DOHH2 (cell line): ENCODE measurements around the gene CNTN5.

Source experiments
- H3F3A ChIP-seq: fragments of 200-600 bp; sonication (generic), shearing (Covaris generic); 2 replicates; pipeline ENCODE4 v1.6.0; 2016; ENCODE audit warnings: antibody characterized with exemption, mild to moderate bottlenecking; ENCODE audit not compliant: control insufficient read depth, insufficient read depth
- H3K27ac ChIP-seq: fragments of 200-600 bp; sonication (generic); 2 replicates; pipeline ENCODE4 v1.5.1; 2014; ENCODE audit warnings: low read depth, mild to moderate bottlenecking, low read length, moderate library complexity
- H3K27me3 ChIP-seq: fragments of 200-600 bp; sonication (generic); 2 replicates; pipeline ENCODE4 v1.6.1; 2014; ENCODE audit warnings: mild to moderate bottlenecking, low read length, mixed read lengths; ENCODE audit not compliant: control insufficient read depth
- H3K36me3 ChIP-seq: fragments of 200-600 bp; sonication (generic); 2 replicates; pipeline ENCODE4 v1.6.1; 2014; ENCODE audit warnings: mild to moderate bottlenecking, low read length, moderate library complexity, mixed read lengths; ENCODE audit not compliant: control insufficient read depth
- H3K4me1 ChIP-seq: fragments of 200-600 bp; sonication (generic); 2 replicates; pipeline ENCODE4 v1.6.1; 2014; ENCODE audit warnings: mild to moderate bottlenecking, low read length, mixed read lengths; ENCODE audit not compliant: control insufficient read depth
- H3K4me2 ChIP-seq: fragments of 200-600 bp; sonication (generic); 2 replicates; pipeline ENCODE4 v1.6.0; 2014; ENCODE audit warnings: mild to moderate bottlenecking, low read length, moderate library complexity
- H3K4me3 ChIP-seq: fragments of 200-600 bp; sonication (generic); 2 replicates; pipeline ENCODE4 v1.5.1; 2014; ENCODE audit warnings: mild to moderate bottlenecking, low read length, mixed read lengths
- H3K79me2 ChIP-seq: fragments of 200-600 bp; sonication (generic); 2 replicates; pipeline ENCODE4 v1.6.1; 2014; ENCODE audit warnings: mild to moderate bottlenecking, low read length, mixed read lengths; ENCODE audit not compliant: control insufficient read depth
- H3K9me2 ChIP-seq: fragments of 200-600 bp; sonication (generic); replicated peaks from 2 replicates; pipeline ENCODE4 v1.6.1; 2014; ENCODE audit warnings: mild to moderate bottlenecking, low read length, mixed read lengths; ENCODE audit not compliant: control insufficient read depth
- H3K9me3 ChIP-seq: fragments of 200-600 bp; sonication (generic); 2 replicates; pipeline ENCODE4 v1.6.1; 2014; ENCODE audit warnings: antibody characterized with exemption, low read length, mixed read lengths; ENCODE audit not compliant: control insufficient read depth, insufficient read depth
- H4K20me1 ChIP-seq: fragments of 200-600 bp; sonication (generic); 2 replicates; pipeline ENCODE4 v1.6.0; 2014; ENCODE audit warnings: low read depth, mild to moderate bottlenecking, antibody characterized with exemption, low read length, moderate library complexity; ENCODE audit not compliant: control insufficient read depth, insufficient read depth
- CTCF ChIP-seq: fragments of 200-600 bp; sonication (generic); IDR thresholded peaks from one replicate; pipeline ENCODE4 v1.5.1; 2014; ENCODE audit warnings: antibody characterized with exemption, mild to moderate bottlenecking, low read depth, low read length; ENCODE audit not compliant: poor library complexity, severe bottlenecking
- EZH2phosphoT487 ChIP-seq: fragments of 200-600 bp; sonication (generic); IDR thresholded peaks from 2 replicates; pipeline ENCODE4 v1.6.1; 2017; ENCODE audit warnings: borderline replicate concordance, mild to moderate bottlenecking, antibody characterized with exemption, low read length, moderate library complexity, mixed read lengths

The CNTN5 gene

GRCh38 chr11:99693941-99694492 is 673.3 kb downstream of the CNTN5 start:
- Histone ChIP-seq H3F3A (no peaks in the 10 kb centered on the region), H3K27me3 (no peaks in the 10 kb centered on the region), H3K4me3 (no peak overlapping the region), H3K4me2 (no peak overlapping the region), H4K20me1 (no peaks in the 10 kb centered on the region), H3K79me2 (no peaks in the 10 kb centered on the region), H3K36me3 (no peaks in the 10 kb centered on the region), H3K9me2 (no peaks in the 10 kb centered on the region), H3K9me3 (no peaks in the 10 kb centered on the region), H3K4me1 (no peaks in the 10 kb centered on the region), H3K27ac (no peak overlapping the region)
- TF ChIP-seq CTCF (no peak), EZH2phosphoT487 (no peak)

- Histone ChIP-seq H3K79me2 (no peaks in the 10 kb centered on the region), H3K9me2 (no peaks in the 10 kb centered on the region), H3K4me2 (no peak overlapping the region), H3K4me1 (no peaks in the 10 kb centered on the region), H3K9me3 (no peaks in the 10 kb centered on the region), H3K36me3 (no peaks in the 10 kb centered on the region), H4K20me1 (no peaks in the 10 kb centered on the region), H3K27ac (no peak overlapping the region), H3K27me3 (no peaks in the 10 kb centered on the region), H3K4me3 (no peak overlapping the region), H3F3A (no peaks in the 10 kb centered on the region)
- no peak for TF ChIP-seq CTCF
- TF ChIP-seq EZH2phosphoT487, result no peak
Measured at GRCh38 chr11:99695106-99695505, 674.4 kb downstream of the CNTN5 start.

- no peaks in the 10 kb centered on the region for H3K36me3 ChIP-seq
- H3K4me3 ChIP-seq, result no peak overlapping the region
- H4K20me1 ChIP-seq, result no peaks in the 10 kb centered on the region
- H3K4me1 ChIP-seq, result no peaks in the 10 kb centered on the region
- TF ChIP-seq CTCF (no peak), EZH2phosphoT487 (no peak)
- H3K27me3 ChIP-seq, result no peaks in the 10 kb centered on the region
- no peaks in the 10 kb centered on the region for H3K9me3 ChIP-seq
- no peaks in the 10 kb centered on the region for H3F3A ChIP-seq
- no peak overlapping the region for H3K27ac ChIP-seq
- no peaks in the 10 kb centered on the region for H3K9me2 ChIP-seq
- no peak overlapping the region for H3K4me2 ChIP-seq
- H3K79me2 ChIP-seq, result no peaks in the 10 kb centered on the region
Measured at GRCh38 chr11:99706848-99707247, 686.1 kb downstream of the CNTN5 start.
